HepG2 (cell line): ENCODE data around the gene TUBB. TPM values are rescaled to one million over a fixed set of nuclear protein-coding genes. Genes with fewer than 3 reads are reported as not detected.
A peak's percentile ranks its signal among the peaks of the same experiment; 100 is the strongest.

ENCODE experiments used
- AHR ChIP-seq: IDR thresholded peaks from 2 replicates; pipeline ENCODE4 v1.6.1; 2018; ENCODE audit warnings: missing genetic modification reagents, missing compliant biosample characterization
- AKAP8 ChIP-seq: sonication (generic); formaldehyde crosslinking; IDR thresholded peaks from 2 replicates; pipeline ENCODE4 v1.5.1; 2020; ENCODE audit warnings: mild to moderate bottlenecking, missing genetic modification reagents
- ATAD3A ChIP-seq: sonication (generic); formaldehyde crosslinking; IDR thresholded peaks from 2 replicates; pipeline ENCODE4 v1.4.0; 2020; ENCODE audit warnings: missing genetic modification reagents
- BHLHE40 ChIP-seq: IDR thresholded peaks from 2 replicates; pipeline ENCODE4 v1.6.1; 2011; ENCODE audit warnings: low read length, improper control_type of control experiment
- CBX2 ChIP-seq, 2 experiments: fragments of 200-600 bp in 1 of 2; sonication (generic); formaldehyde crosslinking in 1 of 2; IDR thresholded peaks; 2 replicates each; pipeline versions ENCODE4 v1.7.0 to v1.8.1; 2018 to 2022; ENCODE audit warnings: low read depth in 2 of 2, low read length in 1 of 2, mild to moderate bottlenecking in 1 of 2, missing genetic modification reagents in 1 of 2
- FOSL1 ChIP-seq: sonication (generic); formaldehyde crosslinking; IDR thresholded peaks from 2 replicates; pipeline ENCODE4 v1.9.0; 2021; ENCODE audit warnings: missing genetic modification reagents, borderline replicate concordance
- ISL2 ChIP-seq: sonication (generic); formaldehyde crosslinking; IDR thresholded peaks from 2 replicates; pipeline ENCODE4 v1.5.0; 2020; ENCODE audit warnings: missing genetic modification reagents
- KLF11 ChIP-seq: IDR thresholded peaks from 2 replicates; pipeline ENCODE4 v1.6.1; 2016; ENCODE audit warnings: missing compliant biosample characterization
- MBD4 ChIP-seq: IDR thresholded peaks from 2 replicates; pipeline ENCODE4 v1.6.1; 2012; ENCODE audit warnings: low read length, inconsistent platforms, borderline replicate concordance
- NKX3-1 ChIP-seq: sonication (generic); formaldehyde crosslinking; IDR thresholded peaks from 2 replicates; pipeline ENCODE4 v1.5.0; 2020; ENCODE audit warnings: missing genetic modification reagents
- PAX8 ChIP-seq: sonication (generic); formaldehyde crosslinking; IDR thresholded peaks from 2 replicates; pipeline ENCODE4 v1.8.0; 2022; ENCODE audit warnings: mild to moderate bottlenecking, missing genetic modification reagents, borderline replicate concordance
- RBFOX2 ChIP-seq: fragments of 200-400 bp; formaldehyde crosslinking; IDR thresholded peaks from 2 replicates; pipeline ENCODE4 v1.6.1; 2017; ENCODE audit warnings: low read depth, mild to moderate bottlenecking, low read length
- SPEN ChIP-seq: sonication (generic); formaldehyde crosslinking; IDR thresholded peaks from 2 replicates; pipeline ENCODE4 v1.5.1; 2020; ENCODE audit warnings: low read depth, mild to moderate bottlenecking, missing genetic modification reagents
- ZFAT ChIP-seq: sonication (generic); formaldehyde crosslinking; conservative IDR thresholded peaks from 2 replicates; pipeline ENCODE4 v1.8.1; 2023; ENCODE audit warnings: missing genetic modification reagents, inconsistent platforms
- ZNF550 ChIP-seq: sonication (generic); formaldehyde crosslinking; IDR thresholded peaks from 2 replicates; pipeline ENCODE4 v1.4.0; 2020; ENCODE audit warnings: mild to moderate bottlenecking, missing genetic modification reagents, borderline replicate concordance
- ZNF878 ChIP-seq: sonication (generic); formaldehyde crosslinking; IDR thresholded peaks from 2 replicates; pipeline ENCODE4 v1.8.1; 2023; ENCODE audit warnings: mild to moderate bottlenecking, missing genetic modification reagents, moderate library complexity
- polyA plus RNA-seq, 8 experiments: library from polyadenylated mRNA; depleted of rRNA in 3 of 8; stranded (reverse) in 7 of 8; unstranded in 1 of 8; fragments of >200 nt; fragmentation: Illumina TruSeq in 4 of 8; extraction: Trizol in 4 of 8; gene quantifications; 2 replicates each; pipeline versions ENCODE4 v1.2.1 to v1.2.3, GENCODE V29; 2011 to 2016; ENCODE audit warnings: low read depth in 4 of 8, missing spikeins in 1 of 8, mixed read lengths in 1 of 8; ENCODE audit not compliant: insufficient read depth in 1 of 8
- total RNA-seq, 5 experiments: library from RNA; depleted of rRNA; stranded (reverse); fragments of >200 nt; fragmentation: Illumina TruSeq; extraction: Trizol; gene quantifications; 2 replicates each; pipeline ENCODE4 v1.2.3, GENCODE V29; 2016; ENCODE audit warnings: low read depth in 1 of 5
- TF ChIP-seq, protein P1 (sequence below): IDR thresholded peaks from 2 replicates; pipeline ENCODE4 v1.6.1; 2016; ENCODE audit warnings: mild to moderate bottlenecking
- TF ChIP-seq, protein P2 (sequence below): IDR thresholded peaks from 2 replicates; pipeline ENCODE4 v1.6.1; 2018; ENCODE audit warnings: missing genetic modification reagents, mild to moderate bottlenecking, missing compliant biosample characterization
- TF ChIP-seq, protein P3 (sequence below): IDR thresholded peaks from 2 replicates; pipeline ENCODE4 v1.6.1; 2016
- TF ChIP-seq, protein P4 (sequence below): sonication (generic); formaldehyde crosslinking; IDR thresholded peaks from 2 replicates; pipeline ENCODE4 v1.4.0; 2020; ENCODE audit warnings: missing genetic modification reagents
- TF ChIP-seq, protein P5 (sequence below): sonication (generic); formaldehyde crosslinking; IDR thresholded peaks from 2 replicates; pipeline ENCODE4 v1.8.0; 2022; ENCODE audit warnings: low read depth, missing genetic modification reagents
- TF ChIP-seq, protein P6 (sequence below): sonication (generic); formaldehyde crosslinking; IDR thresholded peaks from 2 replicates; pipeline ENCODE4 v1.8.1; 2023; ENCODE audit warnings: missing genetic modification reagents, inconsistent platforms, borderline replicate concordance

TUBB gene
- total and polyA plus RNA-seq, 2 of the 13 experiments (the other 11 are each of a cell fraction or from before 2014, with no cell fraction given): 911 to 1,163 TPM

DNA sequence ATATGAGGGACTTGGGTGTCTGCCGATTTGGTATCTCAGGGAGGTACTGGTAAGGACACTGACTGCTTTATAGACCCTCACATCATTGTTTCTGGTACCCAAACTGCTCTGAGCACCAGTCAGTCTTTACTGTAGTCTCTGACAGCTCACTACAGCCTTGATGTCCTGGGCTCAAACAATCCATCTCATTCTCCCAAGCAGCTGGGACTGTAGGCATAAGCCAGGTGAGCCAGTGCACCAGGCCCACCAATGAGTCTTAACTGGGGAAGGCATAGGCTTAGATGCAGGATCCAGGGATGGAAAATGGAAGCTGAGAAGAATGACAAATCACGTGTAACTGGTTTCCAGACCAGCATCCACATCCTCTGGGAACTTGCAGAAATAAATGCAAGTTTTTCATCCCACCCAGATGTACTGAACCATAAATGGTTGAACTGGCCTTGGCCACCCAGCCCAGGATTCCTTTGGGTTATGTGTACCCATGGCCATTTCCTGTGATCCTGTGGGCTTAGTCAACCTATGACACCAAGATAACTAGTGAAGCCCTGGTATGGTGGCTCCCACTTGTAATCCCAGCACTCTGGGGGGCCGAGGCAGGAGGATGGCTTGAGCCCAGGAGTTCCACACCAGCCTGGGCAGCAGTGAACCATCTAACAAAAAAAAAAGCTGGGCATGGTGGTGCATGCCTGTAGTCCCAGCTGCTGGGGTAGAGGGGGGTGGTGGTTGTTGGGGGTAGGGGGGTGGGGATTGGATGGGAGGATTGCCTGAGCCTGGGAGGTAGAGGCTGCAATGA, 5.8 kb downstream of the TUBB start (continued):
- TF ChIP-seq NKX3-1 (CRISPR knock-in tag): peak; percentile 22; the same call in 1 of the 2 replicates
- peak; percentile 92 for TF ChIP-seq MBD4
- TF ChIP-seq KLF11: no peak
- peak; percentile 65; the same call in 1 of the 2 replicates for TF ChIP-seq AKAP8 (CRISPR knock-in tag)
- TF ChIP-seq, protein P1, sequence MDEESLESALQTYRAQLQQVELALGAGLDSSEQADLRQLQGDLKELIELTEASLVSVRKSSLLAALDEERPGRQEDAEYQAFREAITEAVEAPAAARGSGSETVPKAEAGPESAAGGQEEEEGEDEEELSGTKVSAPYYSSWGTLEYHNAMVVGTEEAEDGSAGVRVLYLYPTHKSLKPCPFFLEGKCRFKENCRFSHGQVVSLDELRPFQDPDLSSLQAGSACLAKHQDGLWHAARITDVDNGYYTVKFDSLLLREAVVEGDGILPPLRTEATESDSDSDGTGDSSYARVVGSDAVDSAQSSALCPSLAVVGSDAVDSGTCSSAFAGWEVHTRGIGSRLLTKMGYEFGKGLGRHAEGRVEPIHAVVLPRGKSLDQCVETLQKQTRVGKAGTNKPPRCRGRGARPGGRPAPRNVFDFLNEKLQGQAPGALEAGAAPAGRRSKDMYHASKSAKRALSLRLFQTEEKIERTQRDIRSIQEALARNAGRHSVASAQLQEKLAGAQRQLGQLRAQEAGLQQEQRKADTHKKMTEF: 0 out of 2 replicates have a peak, but pooled peaks have one; percentile 26
- TF ChIP-seq, protein P2, sequence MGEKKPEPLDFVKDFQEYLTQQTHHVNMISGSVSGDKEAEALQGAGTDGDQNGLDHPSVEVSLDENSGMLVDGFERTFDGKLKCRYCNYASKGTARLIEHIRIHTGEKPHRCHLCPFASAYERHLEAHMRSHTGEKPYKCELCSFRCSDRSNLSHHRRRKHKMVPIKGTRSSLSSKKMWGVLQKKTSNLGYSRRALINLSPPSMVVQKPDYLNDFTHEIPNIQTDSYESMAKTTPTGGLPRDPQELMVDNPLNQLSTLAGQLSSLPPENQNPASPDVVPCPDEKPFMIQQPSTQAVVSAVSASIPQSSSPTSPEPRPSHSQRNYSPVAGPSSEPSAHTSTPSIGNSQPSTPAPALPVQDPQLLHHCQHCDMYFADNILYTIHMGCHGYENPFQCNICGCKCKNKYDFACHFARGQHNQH (CRISPR knock-in tag): 0 out of 2 replicates have a peak, but pooled peaks have one; percentile 27
- no peak for TF ChIP-seq FOSL1 (CRISPR knock-in tag)
- TF ChIP-seq, protein P3, sequence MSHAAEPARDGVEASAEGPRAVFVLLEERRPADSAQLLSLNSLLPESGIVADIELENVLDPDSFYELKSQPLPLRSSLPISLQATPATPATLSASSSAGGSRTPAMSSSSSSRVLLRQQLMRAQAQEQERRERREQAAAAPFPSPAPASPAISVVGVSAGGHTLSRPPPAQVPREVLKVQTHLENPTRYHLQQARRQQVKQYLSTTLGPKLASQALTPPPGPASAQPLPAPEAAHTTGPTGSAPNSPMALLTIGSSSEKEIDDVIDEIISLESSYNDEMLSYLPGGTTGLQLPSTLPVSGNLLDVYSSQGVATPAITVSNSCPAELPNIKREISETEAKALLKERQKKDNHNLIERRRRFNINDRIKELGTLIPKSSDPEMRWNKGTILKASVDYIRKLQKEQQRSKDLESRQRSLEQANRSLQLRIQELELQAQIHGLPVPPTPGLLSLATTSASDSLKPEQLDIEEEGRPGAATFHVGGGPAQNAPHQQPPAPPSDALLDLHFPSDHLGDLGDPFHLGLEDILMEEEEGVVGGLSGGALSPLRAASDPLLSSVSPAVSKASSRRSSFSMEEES: no peak
- TF ChIP-seq ZNF550 (CRISPR knock-in tag): no peak
- no peak for TF ChIP-seq AHR (CRISPR knock-in tag)
- no peak for TF ChIP-seq ZFAT (CRISPR knock-in tag)
- TF ChIP-seq, protein P4, sequence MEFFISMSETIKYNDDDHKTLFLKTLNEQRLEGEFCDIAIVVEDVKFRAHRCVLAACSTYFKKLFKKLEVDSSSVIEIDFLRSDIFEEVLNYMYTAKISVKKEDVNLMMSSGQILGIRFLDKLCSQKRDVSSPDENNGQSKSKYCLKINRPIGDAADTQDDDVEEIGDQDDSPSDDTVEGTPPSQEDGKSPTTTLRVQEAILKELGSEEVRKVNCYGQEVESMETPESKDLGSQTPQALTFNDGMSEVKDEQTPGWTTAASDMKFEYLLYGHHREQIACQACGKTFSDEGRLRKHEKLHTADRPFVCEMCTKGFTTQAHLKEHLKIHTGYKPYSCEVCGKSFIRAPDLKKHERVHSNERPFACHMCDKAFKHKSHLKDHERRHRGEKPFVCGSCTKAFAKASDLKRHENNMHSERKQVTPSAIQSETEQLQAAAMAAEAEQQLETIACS: peak; percentile 21; the same call in 1 of the 2 replicates
- no peak for TF ChIP-seq CBX2 (IDR thresholded peaks at IDR 0.05; ENCODE audit: low read depth, low read length)
- no peak for TF ChIP-seq CBX2 (CRISPR knock-in tag; IDR thresholded peaks at IDR 0.05; ENCODE audit: low read depth)
- TF ChIP-seq ATAD3A (CRISPR knock-in tag): no peak
- no peak for TF ChIP-seq ZNF878 (CRISPR knock-in tag)
- TF ChIP-seq, protein P5, sequence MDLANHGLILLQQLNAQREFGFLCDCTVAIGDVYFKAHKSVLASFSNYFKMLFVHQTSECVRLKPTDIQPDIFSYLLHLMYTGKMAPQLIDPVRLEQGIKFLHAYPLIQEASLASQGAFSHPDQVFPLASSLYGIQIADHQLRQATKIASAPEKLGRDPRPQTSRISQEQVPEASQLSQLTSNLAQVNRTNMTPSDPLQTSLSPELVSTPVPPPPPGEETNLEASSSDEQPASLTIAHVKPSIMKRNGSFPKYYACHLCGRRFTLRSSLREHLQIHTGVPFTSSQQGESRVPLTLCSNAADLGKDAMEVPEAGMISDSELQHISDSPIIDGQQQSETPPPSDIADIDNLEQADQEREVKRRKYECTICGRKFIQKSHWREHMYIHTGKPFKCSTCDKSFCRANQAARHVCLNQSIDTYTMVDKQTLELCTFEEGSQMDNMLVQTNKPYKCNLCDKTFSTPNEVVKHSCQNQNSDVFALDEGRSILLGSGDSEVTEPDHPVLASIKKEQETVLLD (CRISPR knock-in tag): 0 out of 2 replicates have a peak, but pooled peaks have one; percentile 2
- peak; percentile 55 for TF ChIP-seq RBFOX2
- no peak for TF ChIP-seq ISL2
- no peak for TF ChIP-seq PAX8
- no peak for TF ChIP-seq SPEN (CRISPR knock-in tag)
- TF ChIP-seq, protein P6, sequence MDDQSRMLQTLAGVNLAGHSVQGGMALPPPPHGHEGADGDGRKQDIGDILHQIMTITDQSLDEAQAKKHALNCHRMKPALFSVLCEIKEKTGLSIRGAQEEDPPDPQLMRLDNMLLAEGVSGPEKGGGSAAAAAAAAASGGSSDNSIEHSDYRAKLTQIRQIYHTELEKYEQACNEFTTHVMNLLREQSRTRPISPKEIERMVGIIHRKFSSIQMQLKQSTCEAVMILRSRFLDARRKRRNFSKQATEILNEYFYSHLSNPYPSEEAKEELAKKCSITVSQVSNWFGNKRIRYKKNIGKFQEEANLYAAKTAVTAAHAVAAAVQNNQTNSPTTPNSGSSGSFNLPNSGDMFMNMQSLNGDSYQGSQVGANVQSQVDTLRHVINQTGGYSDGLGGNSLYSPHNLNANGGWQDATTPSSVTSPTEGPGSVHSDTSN (CRISPR knock-in tag): no peak
- TF ChIP-seq BHLHE40: no peak
